ENCODE results near the gene CARD14. TPM values are rescaled to one million over a fixed set of nuclear protein-coding genes. Genes with fewer than 3 reads are reported as not detected.
"Not testable (repeated sequence)": the region's sequence is repeated elsewhere in the genome, so short reads cannot be mapped to it uniquely, and the experiment has no call there.

The CARD14 gene
- total RNA-seq, 1 donor from 2014 or later: 0.12 TPM

DNA sequence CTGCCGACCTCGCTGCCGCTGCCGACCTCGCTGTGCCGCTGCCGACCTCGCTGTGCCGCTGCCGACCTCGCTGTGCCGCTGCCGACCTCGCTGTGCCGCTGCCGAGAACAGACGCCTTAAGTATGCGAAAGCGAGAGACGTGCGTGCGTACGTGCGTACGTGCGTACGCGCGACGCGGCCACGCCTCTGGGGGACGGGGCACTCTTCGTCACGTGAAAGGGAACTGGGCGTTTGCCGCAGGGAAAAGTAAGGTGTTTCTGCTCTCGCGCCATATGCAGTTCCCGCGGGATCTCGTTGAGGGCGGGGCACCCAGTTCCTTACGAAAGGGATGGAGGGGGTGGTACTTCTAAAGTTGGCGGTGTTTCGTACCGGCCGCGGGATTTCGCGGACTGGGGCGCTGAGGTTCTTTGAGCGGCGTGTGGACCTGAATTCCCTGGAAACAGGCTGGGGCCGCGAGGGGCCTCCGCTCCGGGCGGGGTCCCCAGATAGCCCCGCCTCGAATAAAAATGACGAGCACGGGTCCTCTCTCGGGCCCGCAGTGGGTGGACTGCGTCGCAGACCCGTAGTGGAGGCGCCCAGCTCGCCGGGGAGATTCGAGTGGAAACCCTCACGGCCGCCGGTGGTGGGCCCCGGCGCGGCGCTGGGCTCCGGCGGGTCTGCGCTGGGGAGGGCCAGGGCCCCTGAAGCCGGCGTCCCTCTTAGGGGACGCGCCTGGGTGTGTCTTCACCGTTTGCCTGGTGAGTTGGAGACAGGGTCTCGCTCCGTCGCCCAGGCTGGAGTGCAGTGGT is 22.6 kb upstream of the CARD14 start, which contains the start of gene EIF4A3:
Gene EIF4A3, minus strand, starts transcription at position 94 of the 788 bp plus-strand sequence. CDS start 167 bp downstream, outside the sequence.
- peak; percentile 87 for DNase-seq (ENCODE audit: extremely low read depth, low read depth, low spot score)

DNA sequence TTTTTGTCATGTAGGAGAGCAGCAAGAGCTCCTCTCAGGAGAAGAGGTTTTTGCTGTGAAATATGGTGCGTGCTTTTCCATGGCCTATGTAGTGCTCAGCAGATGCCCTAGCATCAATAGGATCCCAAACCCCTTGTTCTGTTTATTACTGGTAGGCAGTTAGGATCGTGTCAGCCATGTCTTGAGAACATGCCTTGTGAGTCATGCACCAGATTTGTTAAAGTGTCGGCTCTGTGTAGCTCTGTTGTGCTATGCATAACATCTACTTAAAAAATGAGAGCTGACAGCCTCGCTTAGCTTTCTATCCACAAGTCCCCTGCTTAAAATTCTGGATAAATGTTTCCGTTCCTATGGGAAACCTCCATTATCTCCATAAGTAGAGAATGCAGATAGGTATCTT is 18.5 kb upstream of the CARD14 start:
- DNase-seq (ENCODE audit: extremely low read depth, low read depth, low spot score): no peak

- no peak for DNase-seq (ENCODE audit: extremely low read depth, low read depth, low spot score)
Measured at GRCh38 chr17:80152081-80152702, 17.6 kb upstream of the CARD14 start.

- DNase-seq (ENCODE audit: extremely low read depth, low read depth, low spot score): no peak
Measured at GRCh38 chr17:80153004-80153403, 16.8 kb upstream of the CARD14 start.

- DNase-seq (ENCODE audit: extremely low read depth, low read depth, low spot score): no peak
Measured at GRCh38 chr17:80154166-80154565, 15.7 kb upstream of the CARD14 start.

DNA sequence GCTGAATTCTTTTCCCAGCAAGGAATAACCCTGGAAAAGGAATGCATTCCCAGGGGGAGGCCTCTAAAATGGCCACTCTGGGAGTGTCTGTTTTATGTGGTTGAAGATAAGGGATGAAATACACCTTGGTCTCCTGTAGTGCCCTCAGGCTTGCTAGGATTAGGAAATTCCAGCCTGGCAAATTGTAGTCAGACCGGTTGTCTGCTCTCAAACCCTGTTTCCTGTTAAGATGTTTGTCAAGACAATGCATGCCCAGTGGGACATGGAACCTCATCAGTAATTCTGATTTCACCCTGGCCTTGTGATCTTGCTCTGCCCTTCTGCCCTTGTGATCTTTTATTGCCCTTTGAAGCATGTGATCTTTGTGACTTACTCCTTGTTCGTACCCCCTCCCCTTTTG is 14.2 kb upstream of the CARD14 start:
- DNase-seq (ENCODE audit: extremely low read depth, low read depth, low spot score): not testable (repeated sequence)

- no peak for DNase-seq (ENCODE audit: extremely low read depth, low read depth, low spot score)
Measured at GRCh38 chr17:80158846-80159245, 11.0 kb upstream of the CARD14 start.

GRCh38 chr17:80160536-80160935 is 9.3 kb upstream of the CARD14 start:
- DNase-seq (ENCODE audit: extremely low read depth, low read depth, low spot score): no peak

DNA sequence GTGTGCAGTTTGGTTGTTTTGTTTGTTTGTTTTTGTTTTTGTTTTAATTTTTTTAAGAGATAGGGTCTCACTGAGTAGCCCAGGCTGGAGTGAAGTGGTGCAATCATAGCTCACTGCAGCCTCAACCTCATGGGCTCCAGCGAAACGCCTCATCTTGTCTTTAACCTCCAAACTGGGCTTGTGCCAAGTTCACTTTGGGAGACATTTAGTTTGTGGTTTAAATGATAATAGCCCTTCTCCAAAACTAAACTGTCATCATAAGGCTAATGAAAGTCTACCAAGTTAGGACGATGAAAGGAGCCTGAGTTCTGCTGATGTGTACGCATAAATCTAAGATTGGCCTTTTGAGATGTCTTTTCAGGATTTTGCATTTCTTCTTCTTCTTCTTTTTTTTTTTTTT is 6.5 kb upstream of the CARD14 start:
- DNase-seq (ENCODE audit: extremely low read depth, low read depth, low spot score): no peak

DNA sequence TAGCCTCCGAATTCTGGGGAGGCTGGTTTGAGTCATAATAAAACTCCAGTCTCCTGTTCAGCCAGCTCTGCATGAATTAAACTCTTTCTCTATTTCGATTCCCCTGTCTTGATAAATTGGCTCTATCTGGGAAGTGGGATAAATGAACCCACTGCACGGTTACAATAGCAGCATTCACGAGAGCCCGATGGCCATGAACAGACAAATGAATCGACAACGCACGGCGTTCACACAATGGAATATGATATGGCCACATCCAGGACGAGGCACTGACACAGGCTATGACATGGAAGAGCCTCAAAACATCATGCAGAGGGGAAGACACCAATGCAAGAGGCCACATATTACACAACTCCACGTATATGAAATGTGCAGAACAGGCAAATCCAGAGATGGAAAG is 5.6 kb upstream of the CARD14 start:
- no peak for DNase-seq (ENCODE audit: extremely low read depth, low read depth, low spot score)

GRCh38 chr17:80166446-80166845 is 3.4 kb upstream of the CARD14 start:
- DNase-seq (ENCODE audit: extremely low read depth, low read depth, low spot score): no peak

GRCh38 chr17:80168371-80168770 is 1.5 kb upstream of the CARD14 start:
- DNase-seq (ENCODE audit: extremely low read depth, low read depth, low spot score): no peak

- DNase-seq (ENCODE audit: extremely low read depth, low read depth, low spot score): no peak
Measured at GRCh38 chr17:80169107-80169506, 723 bp upstream of the CARD14 start.

GRCh38 chr17:80171681-80172080 is 1.9 kb downstream of the CARD14 start:
- DNase-seq (ENCODE audit: extremely low read depth, low read depth, low spot score): no peak

GRCh38 chr17:80173126-80173525 is 3.3 kb downstream of the CARD14 start:
- no peak for DNase-seq (ENCODE audit: extremely low read depth, low read depth, low spot score)

DNA sequence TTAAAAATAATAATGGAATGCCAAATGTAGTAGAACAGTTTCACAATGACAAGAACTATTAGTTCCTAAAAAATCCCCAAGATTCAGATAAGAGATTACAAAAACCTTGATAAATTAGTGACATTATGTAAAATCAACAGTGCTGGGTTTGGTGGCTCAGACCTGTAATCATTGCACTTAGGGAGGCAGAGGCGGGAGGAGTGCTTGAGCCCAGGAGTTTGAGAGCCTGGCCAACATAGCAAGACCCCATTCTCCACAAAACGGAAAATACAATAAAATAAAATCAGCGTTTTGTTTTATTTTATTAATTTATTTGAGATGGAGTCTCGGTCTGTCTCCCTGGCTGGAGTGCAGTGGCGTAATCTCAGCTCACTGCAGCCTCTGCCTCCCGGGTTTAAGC is 4.1 kb downstream of the CARD14 start:
- DNase-seq (ENCODE audit: extremely low read depth, low read depth, low spot score): no peak

- no peak for DNase-seq (ENCODE audit: extremely low read depth, low read depth, low spot score)
Measured at GRCh38 chr17:80176757-80177156, 6.9 kb downstream of the CARD14 start.

GRCh38 chr17:80177986-80178595 is 8.3 kb downstream of the CARD14 start:
- DNase-seq (ENCODE audit: extremely low read depth, low read depth, low spot score): peak; percentile 29

- no peak for DNase-seq (ENCODE audit: extremely low read depth, low read depth, low spot score)
Measured at GRCh38 chr17:80180192-80180591, 10.4 kb downstream of the CARD14 start.

DNA sequence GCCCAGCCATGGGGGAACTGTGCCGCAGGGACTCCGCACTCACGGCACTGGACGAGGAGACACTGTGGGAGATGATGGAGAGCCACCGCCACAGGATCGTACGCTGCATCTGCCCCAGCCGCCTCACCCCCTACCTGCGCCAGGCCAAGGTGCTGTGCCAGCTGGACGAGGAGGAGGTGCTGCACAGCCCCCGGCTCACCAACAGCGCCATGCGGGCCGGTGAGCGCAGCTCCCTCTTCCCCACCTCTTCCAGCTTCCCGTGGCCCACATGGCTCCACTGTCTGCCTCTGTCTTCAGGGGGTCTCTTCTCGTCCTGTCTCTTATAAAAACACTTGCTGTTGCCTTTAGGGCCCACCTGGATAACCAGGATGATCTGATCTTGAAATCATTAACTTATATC is 11.6 kb downstream of the CARD14 start:
- DNase-seq (ENCODE audit: extremely low read depth, low read depth, low spot score): no peak

DNA sequence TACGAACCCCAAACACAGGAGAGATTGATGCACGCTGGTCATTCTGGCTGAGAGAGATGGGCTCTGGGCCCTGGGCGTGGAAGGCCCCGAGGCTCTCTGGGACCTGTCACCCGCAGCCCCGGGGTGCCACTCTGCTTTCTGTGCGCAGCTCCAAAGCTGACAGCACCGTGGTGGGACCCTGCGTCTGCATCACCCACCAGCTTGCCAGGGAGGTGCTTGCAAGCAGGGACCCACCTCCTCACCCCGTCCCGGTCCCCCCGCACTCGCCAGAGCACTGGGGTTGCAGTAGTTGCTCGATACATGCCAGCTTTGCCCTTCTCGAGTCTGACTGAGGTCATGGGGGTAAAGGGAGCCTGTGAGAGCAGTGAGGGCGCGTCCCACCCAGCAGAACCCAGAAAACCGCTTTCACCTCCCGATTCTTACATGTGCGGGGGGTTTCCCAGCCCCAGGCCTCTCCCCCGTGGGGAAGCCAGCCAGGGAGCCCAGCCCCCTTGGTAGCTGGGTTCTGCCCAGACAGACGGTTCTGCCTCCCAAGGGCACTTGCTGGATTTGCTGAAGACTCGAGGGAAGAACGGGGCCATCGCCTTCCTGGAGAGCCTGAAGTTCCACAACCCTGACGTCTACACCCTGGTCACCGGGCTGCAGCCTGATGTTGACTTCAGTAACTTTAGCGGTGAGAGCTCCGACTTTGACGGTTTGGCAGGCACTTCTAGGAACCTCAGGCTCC is 12.5 kb downstream of the CARD14 start:
- DNase-seq (ENCODE audit: extremely low read depth, low read depth, low spot score): no peak
